ENCODE data around the gene SLC25A41. TPM values are rescaled to one million over a fixed set of nuclear protein-coding genes. Genes with fewer than 3 reads are reported as not detected.

SLC25A41 gene
- polyA plus RNA-seq, 3 donors = not detected

DNA sequence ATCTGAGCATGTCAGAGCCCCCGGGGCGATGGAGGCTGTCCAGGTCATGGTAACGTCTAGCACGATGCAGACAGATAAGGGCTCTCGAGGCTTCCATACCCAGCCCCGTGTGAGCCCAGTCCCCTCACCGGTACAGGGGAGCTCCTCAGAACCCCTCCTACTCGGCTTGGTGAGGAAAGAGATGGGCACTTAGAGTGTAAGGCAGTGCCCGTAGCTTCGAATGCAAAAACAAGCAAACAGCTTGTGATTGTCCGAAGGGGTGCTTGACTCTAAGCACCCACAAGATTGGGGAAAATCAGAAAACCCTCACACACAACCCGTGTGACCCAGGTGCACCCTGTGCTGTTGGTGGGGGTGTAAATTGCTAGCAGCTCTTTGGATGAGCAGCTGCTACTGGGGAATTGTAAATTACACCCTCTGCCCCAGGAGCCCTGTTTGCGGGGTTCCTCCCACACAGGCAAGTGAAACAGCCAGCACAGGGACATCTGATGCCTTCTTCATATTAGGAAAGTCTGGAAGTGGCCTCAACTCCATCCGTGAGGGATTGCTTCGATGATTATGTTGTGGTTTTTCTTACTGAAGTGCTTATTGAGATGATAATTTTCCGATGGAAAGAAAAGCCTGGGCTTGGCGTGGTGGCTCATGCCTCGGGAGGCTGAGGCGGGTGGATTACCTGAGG is 56.9 kb downstream of the SLC25A41 start:
- no peaks in the 10 kb centered on the region for H3K9me3 ChIP-seq (replicated peaks in 1 of 2; ENCODE audit: control insufficient read depth in 1 of 2, insufficient read depth in 1 of 2, low read length in 2 of 2)
- Mint-ChIP-seq H3K27me3 (ENCODE audit: low read depth in 3 of 3) (peaks cover 0 to 2% (median 1%) of the 10 kb centered on the region in 3 donors), H3K4me1 (peaks cover 12% of the 10 kb centered on the region), H3K27ac (peak overlapping the region in 2 of 7 donors; percentile 5 to 35), H3K36me3 (peaks cover 34 to 48% of the 10 kb centered on the region in 2 donors), H3K9me3 (peaks cover 0 to 10% (median 2%) of the 10 kb centered on the region in 7 donors), H3K4me3 (no peak overlapping the region)
- 93% methylated on average over 5 of the region's 19 CpGs for WGBS (ENCODE audit: insufficient coverage)
- intact Hi-C loops (cut with micrococcal nuclease) = loop anchor here (10.0 kb wide), 2 partner anchors 48 to 692 kb away; partner anchors contain the start of genes HSD11B1L (in 1 of the 2), KHSRP (in 1 of the 2) and MICOS13 (in 1 of the 2)
- no peak for DNase-seq
- H3K4me1 ChIP-seq (ENCODE audit: control insufficient read depth in 1 of 2, insufficient read depth in 2 of 2, low read length in 2 of 2) = peaks cover 11 to 14% of the 10 kb centered on the region in 2 donors
- no peak overlapping the region for H3K4me3 ChIP-seq (replicated peaks in 1 of 3; ENCODE audit: low read depth in 2 of 3, low read length in 3 of 3)
- peaks cover 29 to 43% of the 10 kb centered on the region in 2 donors for H3K36me3 ChIP-seq (replicated peaks in 1 of 2; ENCODE audit: control insufficient read depth in 1 of 2, insufficient read depth in 2 of 2, low read length in 2 of 2)
- H3K79me2 ChIP-seq (ENCODE audit: insufficient read depth, low read length) = no peaks in the 10 kb centered on the region
- TF ChIP-seq, protein P1, sequence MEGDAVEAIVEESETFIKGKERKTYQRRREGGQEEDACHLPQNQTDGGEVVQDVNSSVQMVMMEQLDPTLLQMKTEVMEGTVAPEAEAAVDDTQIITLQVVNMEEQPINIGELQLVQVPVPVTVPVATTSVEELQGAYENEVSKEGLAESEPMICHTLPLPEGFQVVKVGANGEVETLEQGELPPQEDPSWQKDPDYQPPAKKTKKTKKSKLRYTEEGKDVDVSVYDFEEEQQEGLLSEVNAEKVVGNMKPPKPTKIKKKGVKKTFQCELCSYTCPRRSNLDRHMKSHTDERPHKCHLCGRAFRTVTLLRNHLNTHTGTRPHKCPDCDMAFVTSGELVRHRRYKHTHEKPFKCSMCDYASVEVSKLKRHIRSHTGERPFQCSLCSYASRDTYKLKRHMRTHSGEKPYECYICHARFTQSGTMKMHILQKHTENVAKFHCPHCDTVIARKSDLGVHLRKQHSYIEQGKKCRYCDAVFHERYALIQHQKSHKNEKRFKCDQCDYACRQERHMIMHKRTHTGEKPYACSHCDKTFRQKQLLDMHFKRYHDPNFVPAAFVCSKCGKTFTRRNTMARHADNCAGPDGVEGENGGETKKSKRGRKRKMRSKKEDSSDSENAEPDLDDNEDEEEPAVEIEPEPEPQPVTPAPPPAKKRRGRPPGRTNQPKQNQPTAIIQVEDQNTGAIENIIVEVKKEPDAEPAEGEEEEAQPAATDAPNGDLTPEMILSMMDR (IDR thresholded peaks at IDR 0.05) = no peak
- no peak overlapping the region for H3K9ac ChIP-seq (ENCODE audit: insufficient read depth, low read length, poor library complexity, severe bottlenecking)
- no peaks in the 10 kb centered on the region for H4K20me1 ChIP-seq (ENCODE audit: insufficient read depth, low read length)
- H3K27me3 ChIP-seq (ENCODE audit: control insufficient read depth in 2 of 2, insufficient read depth in 2 of 2, low read length in 2 of 2) = no peaks in the 10 kb centered on the region
- H3K4me2 ChIP-seq (replicated peaks; ENCODE audit: extremely low read depth, low read length, poor library complexity, severe bottlenecking) = no peak overlapping the region
- no peak overlapping the region for H3K27ac ChIP-seq (ENCODE audit: low read depth in 1 of 2, low read length in 2 of 2)
- H2AFZ ChIP-seq (ENCODE audit: insufficient read depth, low read depth, low read length, poor library complexity, severe bottlenecking) = no peak overlapping the region

Small RNAs within 50 kb of the gene (small RNA-seq; reads per million reads assigned to genes)
- gene MIR6790 (ENCODE audit: insufficient read length, low read depth) (not detected), gene MIR6885 (ENCODE audit: insufficient read length, low read depth) (1.2 reads per million)

Other genes with a start within 250 kb of the SLC25A41 start
- gene MLLT1, start 153.8 kb downstream of the SLC25A41 start, polyA plus RNA-seq = 10 to 100 TPM in 1 of 3 donors, under 1 TPM in 2; 0.65 to 17.3 (median 0.99) TPM
- gene ACER1, start 100.2 kb downstream of the SLC25A41 start, polyA plus RNA-seq = not detected
- 10 to 100 TPM; 36.3 to 53.2 (median 52.4) TPM for gene CLPP, start 72.2 kb downstream of the SLC25A41 start, polyA plus RNA-seq
- 100 to 1,000 TPM in 1 of 3 donors, 10 to 100 TPM in 2; 20.9 to 109 (median 86.0) TPM for gene ALKBH7, start 61.0 kb downstream of the SLC25A41 start, polyA plus RNA-seq
- under 1 TPM; 0.10 to 0.19 (median 0.13) TPM for gene PSPN, start 57.8 kb downstream of the SLC25A41 start, polyA plus RNA-seq
- 10 to 100 TPM in 2 of 3 donors, 1 to 10 TPM in 1; 9.4 to 46.4 (median 13.2) TPM for gene GTF2F1, start 40.6 kb downstream of the SLC25A41 start, polyA plus RNA-seq
- 10 to 100 TPM in 1 of 3 donors, 1 to 10 TPM in 2; 8.6 to 63.3 (median 9.1) TPM for gene KHSRP, start 9.0 kb downstream of the SLC25A41 start, polyA plus RNA-seq
- under 1 TPM in 2 of 3 donors, not detected in 1; 0.11 to 0.15 TPM for gene SLC25A23, start 26.0 kb upstream of the SLC25A41 start, polyA plus RNA-seq
- gene CRB3, start 30.5 kb upstream of the SLC25A41 start, polyA plus RNA-seq = not detected
- gene DENND1C, start 48.0 kb upstream of the SLC25A41 start, polyA plus RNA-seq = 10 to 100 TPM; 11.2 to 60.2 (median 20.5) TPM
- gene TUBB4A, start 68.5 kb upstream of the SLC25A41 start, polyA plus RNA-seq = under 1 TPM in 1 of 3 donors, not detected in 2; 0.16 TPM
- gene TNFSF9, start 97.3 kb upstream of the SLC25A41 start, polyA plus RNA-seq = 1 to 10 TPM; 3.7 to 4.9 (median 4.3) TPM
- under 1 TPM in 1 of 3 donors, not detected in 2; 0.12 TPM for gene CD70, start 157.4 kb upstream of the SLC25A41 start, polyA plus RNA-seq
- gene TNFSF14, start 236.4 kb upstream of the SLC25A41 start, polyA plus RNA-seq = 1 to 10 TPM in 2 of 3 donors, under 1 TPM in 1; 0.81 to 4.5 (median 1.4) TPM

Measured in CD14-positive monocyte (primary cell).